NCI-H2107 (cell line): ENCODE data around the gene CHCHD3.
"Not testable (repeated sequence)": the region's sequence is repeated elsewhere in the genome, so short reads cannot be mapped to it uniquely, and the experiment has no call there.

Experiments
- DNase-seq: peaks from one replicate; lab custom pipeline; 2025; lab: John Stamatoyannopoulos, UW

Gene CHCHD3

GRCh38 chr7:132902294-132902693 lies 179.6 kb downstream of the CHCHD3 start:
- DNase-seq = not testable (repeated sequence)

GRCh38 chr7:132901241-132901640 lies 180.6 kb downstream of the CHCHD3 start:
- no peak for DNase-seq

- no peak for DNase-seq
These were observed 182.1 kb downstream of the CHCHD3 start for GRCh38 chr7:132899833-132900232.

GRCh38 chr7:132898641-132899175 lies 183.2 kb downstream of the CHCHD3 start:
- not testable (repeated sequence) for DNase-seq

GRCh38 chr7:132897093-132897687 lies 184.7 kb downstream of the CHCHD3 start:
- no peak for DNase-seq

GRCh38 chr7:132895231-132895630 lies 186.7 kb downstream of the CHCHD3 start:
- no peak for DNase-seq

- no peak for DNase-seq
These were observed 188.3 kb downstream of the CHCHD3 start for GRCh38 chr7:132893560-132893959.

GRCh38 chr7:132892744-132893143 lies 189.1 kb downstream of the CHCHD3 start:
- not testable (repeated sequence) for DNase-seq

GRCh38 chr7:132891554-132891953 lies 190.3 kb downstream of the CHCHD3 start:
- no peak for DNase-seq

- no peak for DNase-seq
These were observed 199.0 kb downstream of the CHCHD3 start for GRCh38 chr7:132882714-132883428.

- no peak for DNase-seq
These were observed 200.6 kb downstream of the CHCHD3 start for GRCh38 chr7:132881317-132881716.

- no peak for DNase-seq
These were observed 202.3 kb downstream of the CHCHD3 start for GRCh38 chr7:132879579-132879978.

GRCh38 chr7:132878204-132878919 lies 203.5 kb downstream of the CHCHD3 start:
- DNase-seq = no peak

GRCh38 chr7:132877573-132877972 lies 204.3 kb downstream of the CHCHD3 start:
- DNase-seq = no peak

- no peak for DNase-seq
These were observed 205.3 kb downstream of the CHCHD3 start for GRCh38 chr7:132876576-132876975.

GRCh38 chr7:132872034-132872433 lies 209.9 kb downstream of the CHCHD3 start:
- DNase-seq = no peak

- DNase-seq = no peak
These were observed 210.5 kb downstream of the CHCHD3 start for GRCh38 chr7:132871419-132871818.

GRCh38 chr7:132869166-132869861 lies 212.6 kb downstream of the CHCHD3 start:
- no peak for DNase-seq

GRCh38 chr7:132866551-132866950 lies 215.3 kb downstream of the CHCHD3 start:
- no peak for DNase-seq

- DNase-seq = no peak
These were observed 215.8 kb downstream of the CHCHD3 start for GRCh38 chr7:132866144-132866531.

- DNase-seq = no peak
These were observed 216.3 kb downstream of the CHCHD3 start for GRCh38 chr7:132865366-132866143.
